GM10266 (cell line): ENCODE data around the gene NUP85.

Source experiments
- DNase-seq: peaks from one replicate; pipeline ENCODE4 v3.0.0; 2012; ENCODE audit errors: extremely low spot score
- TF ChIP-seq, protein P1 (sequence below): IDR thresholded peaks from 2 replicates; pipeline ENCODE4 v1.5.1; 2012; ENCODE audit warnings: mild to moderate bottlenecking, low read depth; ENCODE audit not compliant: control insufficient read depth, insufficient read depth; ENCODE audit errors: missing control alignments

NUP85 gene

GRCh38 chr17:75285123-75285522 is 79.6 kb downstream of the NUP85 start:
- no peak for DNase-seq
- TF ChIP-seq, protein P1, sequence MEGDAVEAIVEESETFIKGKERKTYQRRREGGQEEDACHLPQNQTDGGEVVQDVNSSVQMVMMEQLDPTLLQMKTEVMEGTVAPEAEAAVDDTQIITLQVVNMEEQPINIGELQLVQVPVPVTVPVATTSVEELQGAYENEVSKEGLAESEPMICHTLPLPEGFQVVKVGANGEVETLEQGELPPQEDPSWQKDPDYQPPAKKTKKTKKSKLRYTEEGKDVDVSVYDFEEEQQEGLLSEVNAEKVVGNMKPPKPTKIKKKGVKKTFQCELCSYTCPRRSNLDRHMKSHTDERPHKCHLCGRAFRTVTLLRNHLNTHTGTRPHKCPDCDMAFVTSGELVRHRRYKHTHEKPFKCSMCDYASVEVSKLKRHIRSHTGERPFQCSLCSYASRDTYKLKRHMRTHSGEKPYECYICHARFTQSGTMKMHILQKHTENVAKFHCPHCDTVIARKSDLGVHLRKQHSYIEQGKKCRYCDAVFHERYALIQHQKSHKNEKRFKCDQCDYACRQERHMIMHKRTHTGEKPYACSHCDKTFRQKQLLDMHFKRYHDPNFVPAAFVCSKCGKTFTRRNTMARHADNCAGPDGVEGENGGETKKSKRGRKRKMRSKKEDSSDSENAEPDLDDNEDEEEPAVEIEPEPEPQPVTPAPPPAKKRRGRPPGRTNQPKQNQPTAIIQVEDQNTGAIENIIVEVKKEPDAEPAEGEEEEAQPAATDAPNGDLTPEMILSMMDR = no peak
